RWPE1 (cell line): ENCODE measurements around the gene FAT4.

Source experiments
- CTCF ChIA-PET: fragments of 350-600 bp; sonication (Branson Sonifier 250); formaldehyde crosslinking; extraction: SDS; loops from one replicate; lab custom pipeline; 2021; lab: Yijun Ruan, JAX
- POLR2A ChIA-PET: fragments of 400-600 bp; formaldehyde crosslinking; extraction: SDS; loops from one replicate; lab custom pipeline; 2020; ENCODE audit warnings: antibody characterized with exemption; ENCODE audit not compliant: low non-redundant PET; lab: Yijun Ruan, JAX
- DNase-seq: peaks from one replicate; pipeline ENCODE4 v3.0.0; 2012; ENCODE audit warnings: low spot score
- H3K27ac ChIP-seq: fragments of 450-650 bp; 2 replicates; pipeline ENCODE4 v1.5.1; 2017
- TF ChIP-seq, protein P1 (sequence below): fragments of 450-650 bp; conservative IDR thresholded peaks from 2 replicates; pipeline ENCODE4 v1.5.1; 2017; ENCODE audit warnings: low read depth, mild to moderate bottlenecking

Gene FAT4

DNA sequence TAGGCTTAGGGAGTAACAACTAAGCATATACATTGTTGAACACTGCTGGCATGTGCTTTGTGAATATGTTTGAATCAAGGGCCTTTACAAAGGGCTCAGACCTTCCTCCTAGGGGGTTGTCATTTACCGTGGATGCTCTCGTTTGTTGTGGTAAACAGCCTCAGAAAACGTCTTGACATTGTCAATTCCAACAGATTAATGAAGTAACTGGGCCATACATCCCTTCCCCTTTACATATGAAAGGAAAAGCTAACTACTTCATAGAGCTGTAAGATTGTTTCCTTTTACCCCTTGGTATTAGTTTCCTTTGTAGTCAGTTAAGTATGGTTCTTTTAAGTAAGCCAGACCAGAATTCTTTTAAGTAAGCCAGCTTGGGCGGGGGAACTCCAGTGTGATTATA lies 42.9 kb downstream of the FAT4 start:
- ChIA-PET POLR2A (no interaction called here), CTCF (no interaction called here)
- TF ChIP-seq, protein P1, sequence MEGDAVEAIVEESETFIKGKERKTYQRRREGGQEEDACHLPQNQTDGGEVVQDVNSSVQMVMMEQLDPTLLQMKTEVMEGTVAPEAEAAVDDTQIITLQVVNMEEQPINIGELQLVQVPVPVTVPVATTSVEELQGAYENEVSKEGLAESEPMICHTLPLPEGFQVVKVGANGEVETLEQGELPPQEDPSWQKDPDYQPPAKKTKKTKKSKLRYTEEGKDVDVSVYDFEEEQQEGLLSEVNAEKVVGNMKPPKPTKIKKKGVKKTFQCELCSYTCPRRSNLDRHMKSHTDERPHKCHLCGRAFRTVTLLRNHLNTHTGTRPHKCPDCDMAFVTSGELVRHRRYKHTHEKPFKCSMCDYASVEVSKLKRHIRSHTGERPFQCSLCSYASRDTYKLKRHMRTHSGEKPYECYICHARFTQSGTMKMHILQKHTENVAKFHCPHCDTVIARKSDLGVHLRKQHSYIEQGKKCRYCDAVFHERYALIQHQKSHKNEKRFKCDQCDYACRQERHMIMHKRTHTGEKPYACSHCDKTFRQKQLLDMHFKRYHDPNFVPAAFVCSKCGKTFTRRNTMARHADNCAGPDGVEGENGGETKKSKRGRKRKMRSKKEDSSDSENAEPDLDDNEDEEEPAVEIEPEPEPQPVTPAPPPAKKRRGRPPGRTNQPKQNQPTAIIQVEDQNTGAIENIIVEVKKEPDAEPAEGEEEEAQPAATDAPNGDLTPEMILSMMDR, result no peak
- no peak for DNase-seq
- H3K27ac ChIP-seq, result no peak overlapping the region

DNA sequence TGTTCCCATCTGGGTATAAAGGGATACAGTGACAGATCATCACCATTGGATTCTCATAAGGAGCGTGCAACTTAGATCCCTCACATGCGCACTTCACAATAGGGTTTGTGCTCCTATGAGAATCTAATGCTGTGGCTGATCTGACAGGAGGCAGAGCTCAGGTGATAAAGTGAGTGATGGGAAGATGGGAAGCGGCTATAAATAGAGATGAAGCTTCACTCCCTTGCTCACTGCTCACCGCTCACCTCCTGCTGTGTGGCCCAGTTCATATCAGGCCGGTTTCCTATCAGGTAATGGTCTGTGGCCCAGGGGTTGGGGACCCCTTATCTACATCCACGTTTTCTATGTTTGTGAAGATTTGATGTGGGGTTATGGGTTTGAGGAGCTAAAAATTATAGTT lies 43.7 kb downstream of the FAT4 start:
- TF ChIP-seq, protein P1, result no peak
- CTCF ChIA-PET, result no interaction called here
- no peak overlapping the region for H3K27ac ChIP-seq
- no peak for DNase-seq
- POLR2A ChIA-PET, result no interaction called here

DNA sequence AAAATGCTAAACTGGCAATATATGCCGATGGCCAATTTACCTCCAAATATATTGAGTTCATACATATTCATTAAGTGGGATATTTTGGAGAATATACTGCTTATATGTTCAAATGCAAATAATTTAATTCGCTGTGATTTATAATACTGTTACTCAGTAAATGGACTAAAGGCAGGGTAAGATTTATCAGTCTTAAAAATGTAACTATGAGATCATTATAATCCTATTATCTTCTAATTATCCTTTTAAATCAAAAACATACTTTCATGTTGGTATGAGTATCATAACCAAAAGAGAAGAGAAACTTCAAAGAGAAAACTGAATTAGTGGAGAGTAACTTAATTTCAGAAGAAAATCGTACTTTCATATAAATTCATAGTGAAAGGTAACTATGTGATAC lies 44.6 kb downstream of the FAT4 start:
- POLR2A ChIA-PET, result no interaction called here

DNA sequence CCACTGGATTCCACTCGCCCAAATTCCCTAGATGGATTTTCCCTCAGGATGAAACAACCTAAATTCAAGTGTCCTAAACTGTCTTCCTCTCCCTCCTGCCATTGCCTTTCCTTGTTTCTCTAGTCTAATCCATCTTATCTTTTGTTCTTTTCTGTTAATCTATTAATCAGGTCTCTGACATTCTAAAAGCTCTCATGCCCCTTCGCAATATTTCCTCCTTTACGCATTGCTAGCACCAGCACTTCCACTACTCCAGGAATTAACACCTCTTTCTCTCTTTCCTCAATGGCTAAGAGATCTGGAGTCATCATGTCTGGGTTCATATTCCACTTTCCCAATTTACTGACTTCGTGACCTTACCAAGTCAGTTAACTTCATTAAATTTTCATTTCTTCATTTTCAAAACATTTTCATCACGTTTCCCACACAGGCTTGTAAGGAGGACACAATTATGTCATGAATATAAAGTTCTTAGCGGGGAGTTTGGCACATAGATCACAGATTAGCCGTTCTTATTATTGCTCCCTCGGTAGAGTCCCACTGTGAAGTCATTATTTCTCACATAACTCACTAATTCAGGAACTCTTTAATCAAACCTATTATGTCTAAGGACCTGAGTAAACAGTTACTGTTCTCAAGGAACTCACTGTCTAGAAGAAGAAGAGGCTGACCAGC lies 45.3 kb downstream of the FAT4 start:
- CTCF ChIA-PET, result no interaction called here
- H3K27ac ChIP-seq, result no peak overlapping the region
- no peak for DNase-seq
- TF ChIP-seq, protein P1, result no peak
- POLR2A ChIA-PET, result no interaction called here

More for the DNA sequence above, 44.6 kb downstream of the FAT4 start:
- no peak for DNase-seq
- TF ChIP-seq, protein P1, result no peak
- H3K27ac ChIP-seq, result no peak overlapping the region
- CTCF ChIA-PET, result no interaction called here

DNA sequence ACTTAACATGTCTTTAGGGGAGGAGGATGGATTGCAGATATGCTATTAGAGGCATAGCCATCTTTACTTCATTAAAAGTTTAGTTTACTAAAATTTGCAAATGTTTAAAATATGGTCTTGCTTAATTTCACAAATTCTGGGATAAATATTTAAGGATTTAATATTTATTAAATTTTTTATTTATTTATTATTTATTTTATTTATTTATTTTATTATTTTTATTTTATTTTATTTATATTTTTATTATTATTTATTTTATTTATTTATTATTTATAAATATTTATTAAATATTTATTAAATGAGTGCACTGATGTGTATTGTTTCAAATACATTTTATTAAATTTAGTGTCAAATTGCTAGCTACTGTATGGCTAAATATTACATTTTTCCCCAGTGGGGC lies 46.0 kb downstream of the FAT4 start:
- no peak for DNase-seq
- TF ChIP-seq, protein P1, result no peak
- POLR2A ChIA-PET, result no interaction called here
- CTCF ChIA-PET, result no interaction called here
- H3K27ac ChIP-seq, result no peak overlapping the region
